CD4-positive, alpha-beta T cell treated with Interleukin-6 for 4 hours (primary cell): ENCODE data around the gene PBOV1.
"Not testable (repeated sequence)": the region's sequence is repeated elsewhere in the genome, so short reads cannot be mapped to it uniquely, and the experiment has no call there.

Experiments used
- DNase-seq: peaks from one replicate; pipeline ENCODE4 v3.0.0-alpha.2; 2020; ENCODE audit warnings: mixed read lengths

PBOV1 gene

GRCh38 chr6:138237463-138237862 is 19.2 kb upstream of the PBOV1 start:
- DNase-seq, result no peak

GRCh38 chr6:138235693-138236092 is 17.4 kb upstream of the PBOV1 start:
- no peak for DNase-seq

DNA sequence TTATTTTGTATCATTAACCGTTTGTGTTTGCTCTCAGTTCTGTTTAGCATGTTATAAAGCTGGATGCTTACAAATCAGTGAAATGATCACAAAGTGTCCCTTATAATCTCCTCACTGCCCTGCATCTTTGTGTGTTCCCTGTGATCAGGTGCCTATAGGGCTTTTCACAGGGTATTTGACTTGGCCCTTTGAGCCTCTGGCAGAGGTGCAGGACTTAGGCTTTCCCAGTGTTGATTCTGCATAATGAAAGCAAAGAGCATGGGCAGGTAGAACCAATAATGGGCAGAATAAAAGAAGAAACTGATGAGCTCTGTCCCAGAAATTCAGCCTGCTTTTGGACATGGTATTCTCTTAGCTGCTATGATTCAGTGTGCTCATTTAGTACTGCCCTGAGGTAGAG is 16.9 kb upstream of the PBOV1 start:
- DNase-seq, result no peak

GRCh38 chr6:138234363-138234762 is 16.1 kb upstream of the PBOV1 start:
- DNase-seq, result no peak

DNA sequence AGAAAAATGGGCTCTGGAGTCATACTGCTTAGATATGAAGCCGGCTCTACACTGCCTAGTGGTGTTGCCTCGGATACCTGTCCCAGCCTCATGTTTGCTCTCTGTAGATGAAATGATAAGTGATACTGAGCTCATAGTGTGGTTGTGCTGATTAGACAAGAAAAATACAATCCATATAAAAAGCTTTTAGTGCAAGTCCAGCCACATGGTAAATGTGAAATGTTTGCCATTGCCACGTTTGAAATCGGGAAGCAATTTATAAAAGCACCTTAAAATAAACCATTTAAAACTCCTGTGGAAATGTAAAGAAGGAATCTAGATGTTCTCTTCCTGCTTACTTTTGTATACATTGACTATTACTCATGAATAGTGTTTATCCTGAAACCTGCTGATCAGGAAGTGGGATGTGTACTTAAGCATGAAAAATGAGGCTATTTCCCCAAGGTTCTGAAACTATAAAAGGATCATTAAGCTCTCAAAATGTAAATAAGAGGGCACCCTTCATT is 13.1 kb upstream of the PBOV1 start:
- DNase-seq, result no peak

DNA sequence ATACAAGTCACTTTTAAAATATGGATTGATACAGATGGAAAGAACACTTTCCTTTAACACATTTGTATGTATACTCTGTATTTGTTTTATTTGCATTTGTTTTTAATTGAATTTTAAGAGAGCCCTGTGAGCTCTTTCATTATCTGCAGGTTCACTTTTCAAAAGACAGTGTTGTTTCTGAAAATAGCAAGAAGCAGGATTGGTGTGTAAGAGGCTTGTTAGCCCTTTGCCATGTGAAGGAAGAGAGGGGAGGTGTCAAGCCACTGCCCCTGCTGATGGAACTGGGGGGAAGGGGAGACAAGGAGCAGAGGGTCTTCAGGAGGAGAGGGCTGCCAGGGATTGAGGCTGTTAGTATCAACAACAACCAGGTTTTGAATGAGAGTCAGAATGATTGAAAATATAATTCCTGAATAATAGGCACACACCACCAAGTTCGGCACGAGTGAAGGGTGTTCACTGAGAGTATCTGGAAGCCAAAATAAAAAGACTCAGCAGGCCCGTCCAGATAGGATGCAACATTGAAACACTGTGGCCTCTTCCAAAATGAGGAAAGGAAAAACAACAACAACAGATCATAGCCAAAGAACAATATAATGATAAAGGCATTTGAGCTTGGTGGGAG is 12.6 kb upstream of the PBOV1 start:
- DNase-seq, result no peak

DNA sequence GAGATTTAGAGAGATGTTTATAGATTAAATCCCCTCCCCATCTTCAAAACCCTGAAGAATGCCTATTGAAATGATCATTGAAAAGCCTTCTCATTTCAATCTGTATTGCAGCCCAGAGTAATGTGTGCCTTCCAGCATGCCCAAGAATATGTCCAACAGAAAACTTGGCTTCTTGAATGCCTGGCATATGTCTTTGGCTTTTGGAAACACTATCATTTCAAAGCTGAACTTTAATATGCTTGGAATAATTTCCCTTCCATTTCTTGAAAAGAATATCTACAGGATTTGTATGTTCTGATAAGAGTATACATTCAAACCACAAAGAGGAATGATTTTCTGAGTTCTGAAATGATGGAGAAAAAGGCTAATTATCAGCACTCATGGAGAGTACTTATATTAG is 11.9 kb upstream of the PBOV1 start:
- no peak for DNase-seq

GRCh38 chr6:138229663-138230179 is 11.4 kb upstream of the PBOV1 start:
- DNase-seq, result no peak

DNA sequence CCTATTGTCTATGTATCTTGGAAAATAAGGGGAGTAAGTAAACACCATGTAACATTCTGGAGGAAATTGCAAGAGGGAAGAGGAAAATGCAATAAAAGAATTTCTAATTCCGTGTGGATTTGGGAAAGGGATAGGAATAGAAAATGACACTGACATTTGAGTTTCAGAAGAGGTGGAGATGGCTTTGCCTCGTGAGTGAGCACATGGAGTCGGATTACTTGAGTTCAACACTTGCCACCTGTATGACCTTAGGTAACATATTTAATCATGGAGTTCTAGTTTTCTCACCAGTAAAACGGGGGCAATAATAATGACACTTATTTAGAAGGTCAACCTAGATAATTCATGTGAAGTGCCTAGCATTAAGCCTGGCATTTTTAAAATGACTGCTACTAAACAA is 10.8 kb upstream of the PBOV1 start:
- no peak for DNase-seq

DNA sequence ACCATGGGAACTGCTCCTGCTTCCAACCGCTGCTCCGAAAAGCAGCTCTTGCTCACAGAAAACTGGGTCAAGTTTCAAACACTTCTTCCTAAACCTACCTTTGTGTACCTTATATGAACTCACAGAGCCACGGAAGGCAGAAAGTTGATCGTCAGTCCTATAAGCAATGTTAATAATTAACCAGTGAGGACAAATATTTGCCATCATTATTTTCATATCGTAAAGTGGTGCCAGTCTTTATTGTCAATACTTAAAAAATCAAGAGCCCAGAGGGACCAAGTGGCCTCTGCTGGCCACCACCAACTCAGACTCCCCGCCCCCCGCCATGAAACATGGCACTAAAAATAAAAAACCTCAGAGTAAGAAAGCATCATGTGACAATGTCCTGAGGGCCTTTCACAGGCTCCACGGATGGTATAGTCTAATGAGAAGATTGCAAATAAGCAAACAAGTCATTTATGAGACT is 9.1 kb upstream of the PBOV1 start:
- no peak for DNase-seq

GRCh38 chr6:138226700-138227315 is 8.5 kb upstream of the PBOV1 start:
- no peak for DNase-seq

DNA sequence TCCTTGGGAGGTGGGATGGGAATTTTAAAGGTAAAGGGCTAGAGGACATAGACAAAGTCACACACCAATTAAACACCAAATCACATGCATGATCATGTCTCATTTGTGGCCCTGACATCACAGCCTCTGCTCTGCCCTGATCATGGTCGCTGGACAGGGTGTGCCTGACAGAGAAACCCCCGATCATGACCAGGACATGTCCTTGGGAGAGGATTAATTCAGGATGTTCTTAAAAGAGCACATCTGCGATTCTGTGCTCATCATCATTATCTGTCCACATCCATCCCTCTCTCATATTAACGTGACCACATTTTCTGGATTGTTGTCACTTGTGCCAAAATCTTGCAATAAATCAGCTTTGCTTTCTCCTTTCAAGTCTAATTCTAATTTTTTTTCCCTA is 7.7 kb upstream of the PBOV1 start:
- DNase-seq, result no peak

GRCh38 chr6:138222901-138223546 is 4.7 kb upstream of the PBOV1 start:
- no peak for DNase-seq

GRCh38 chr6:138219901-138220300 is 1.6 kb upstream of the PBOV1 start:
- no peak for DNase-seq

- no peak for DNase-seq
These were observed 1.1 kb upstream of the PBOV1 start for GRCh38 chr6:138219398-138219797.

DNA sequence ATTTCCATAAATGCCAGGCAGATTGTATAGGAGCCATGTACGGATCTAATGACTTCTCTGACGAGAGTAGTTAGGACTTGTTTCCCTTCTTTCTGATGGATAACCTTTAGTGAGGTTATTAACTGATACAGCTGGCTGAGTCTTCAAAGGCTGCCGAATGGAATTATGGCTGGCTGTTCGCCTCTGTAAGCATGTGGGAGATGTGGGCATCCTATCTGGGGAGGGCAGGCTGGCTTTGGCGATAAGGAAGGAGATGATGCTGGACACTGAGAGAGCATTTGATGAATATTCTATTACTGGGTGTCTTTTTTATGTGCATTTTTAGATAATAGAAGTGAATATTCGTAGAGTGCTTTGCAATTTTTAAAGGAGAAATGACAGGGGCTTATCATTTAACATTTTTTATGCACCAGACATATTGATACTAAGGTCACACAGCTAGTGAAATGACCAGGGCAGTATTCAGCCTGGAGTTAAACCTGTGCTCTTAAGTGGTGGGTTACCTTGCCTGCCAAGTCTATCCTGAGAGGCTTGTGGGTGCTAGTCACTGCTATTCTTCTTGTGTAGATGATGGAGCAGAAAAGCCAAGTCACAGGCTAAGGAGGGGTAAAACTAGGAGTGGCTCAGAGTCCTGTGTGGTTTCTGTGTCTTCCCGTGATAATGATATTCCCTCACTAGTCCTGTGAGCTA is 3.1 kb downstream of the PBOV1 start:
- no peak for DNase-seq

- not testable (repeated sequence) for DNase-seq
These were observed 5.8 kb downstream of the PBOV1 start for GRCh38 chr6:138212530-138212929.

GRCh38 chr6:138211601-138212000 is 6.7 kb downstream of the PBOV1 start:
- no peak for DNase-seq

- DNase-seq, result no peak
These were observed 7.2 kb downstream of the PBOV1 start for GRCh38 chr6:138211048-138211581.

DNA sequence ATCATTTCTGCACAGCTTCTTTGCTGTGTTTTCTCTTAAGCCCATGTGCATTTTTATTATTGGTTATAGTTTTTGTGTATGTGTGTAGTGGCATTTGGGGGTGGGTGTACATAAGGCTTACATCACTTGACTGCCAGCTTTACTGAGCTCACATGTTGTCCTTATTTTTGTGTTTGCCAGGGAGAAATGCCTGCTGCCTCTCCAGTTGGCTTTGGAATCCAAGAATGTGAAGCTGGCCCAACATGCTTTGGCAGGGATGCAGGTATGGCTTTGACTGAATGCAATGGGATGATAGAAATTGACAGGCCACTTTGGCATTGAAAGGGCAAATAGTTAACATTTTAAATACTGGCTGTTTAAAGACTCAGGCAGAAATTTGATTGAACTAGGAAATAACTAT is 11.4 kb downstream of the PBOV1 start:
- DNase-seq, result no peak

GRCh38 chr6:138205437-138206094 is 12.7 kb downstream of the PBOV1 start:
- no peak for DNase-seq

GRCh38 chr6:138204792-138205384 is 13.4 kb downstream of the PBOV1 start:
- no peak for DNase-seq
